ENCODE results near the gene NLRP12. TPM values are rescaled to one million over a fixed set of nuclear protein-coding genes. Genes with fewer than 3 reads are reported as not detected.
"Not testable (repeated sequence)": the region's sequence is repeated elsewhere in the genome, so short reads cannot be mapped to it uniquely, and the experiment has no call there.

The NLRP12 gene
- total and polyA plus RNA-seq, 10 donors: 0.24 to 29.8 (median 9.1) TPM

DNA sequence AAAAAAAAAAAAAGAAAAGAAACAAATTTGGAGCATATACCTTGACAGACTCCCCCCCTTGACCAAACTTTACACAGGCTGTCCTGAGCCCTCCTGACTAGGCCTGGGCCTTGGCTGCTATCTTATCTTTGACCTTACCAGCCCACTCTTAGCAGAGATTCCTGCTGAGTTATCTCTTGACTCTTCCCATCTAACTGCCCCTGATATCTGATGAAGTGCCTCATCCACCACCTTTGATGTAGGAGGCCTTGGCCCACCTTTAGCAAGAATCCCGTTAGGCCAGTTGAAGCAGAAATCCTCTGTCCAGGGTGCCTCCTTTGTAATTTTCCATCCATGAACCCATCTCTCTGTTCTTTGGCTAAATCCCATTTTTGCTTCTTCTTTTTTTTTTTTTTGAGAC lies 43.6 kb downstream of the NLRP12 start:
- intact Hi-C loops (cut with DNase I; ENCODE audit: low total_unique reads): no loop called here
- Histone ChIP-seq H3K9me3 (no peaks in the 10 kb centered on the region), H3K36me3 (no peaks in the 10 kb centered on the region), H3K4me1 (no peaks in the 10 kb centered on the region), H3K27ac (no peak overlapping the region), H3K27me3 (replicated peaks in 1 of 7) (peaks cover 0 to 5% (median 0%) of the 10 kb centered on the region in 7 donors), H3K4me3 (no peak overlapping the region)
- no peak for DNase-seq
- WGBS, 5 donors: 51 to 84% (median 73%) methylated on average over 1 of the region's 1 CpG
- TF ChIP-seq POLR2A (IDR thresholded peaks at IDR 0.05): no peak
- no peak for TF ChIP-seq POLR2AphosphoS5 (IDR thresholded peaks at IDR 0.05)
- TF ChIP-seq, protein P1, sequence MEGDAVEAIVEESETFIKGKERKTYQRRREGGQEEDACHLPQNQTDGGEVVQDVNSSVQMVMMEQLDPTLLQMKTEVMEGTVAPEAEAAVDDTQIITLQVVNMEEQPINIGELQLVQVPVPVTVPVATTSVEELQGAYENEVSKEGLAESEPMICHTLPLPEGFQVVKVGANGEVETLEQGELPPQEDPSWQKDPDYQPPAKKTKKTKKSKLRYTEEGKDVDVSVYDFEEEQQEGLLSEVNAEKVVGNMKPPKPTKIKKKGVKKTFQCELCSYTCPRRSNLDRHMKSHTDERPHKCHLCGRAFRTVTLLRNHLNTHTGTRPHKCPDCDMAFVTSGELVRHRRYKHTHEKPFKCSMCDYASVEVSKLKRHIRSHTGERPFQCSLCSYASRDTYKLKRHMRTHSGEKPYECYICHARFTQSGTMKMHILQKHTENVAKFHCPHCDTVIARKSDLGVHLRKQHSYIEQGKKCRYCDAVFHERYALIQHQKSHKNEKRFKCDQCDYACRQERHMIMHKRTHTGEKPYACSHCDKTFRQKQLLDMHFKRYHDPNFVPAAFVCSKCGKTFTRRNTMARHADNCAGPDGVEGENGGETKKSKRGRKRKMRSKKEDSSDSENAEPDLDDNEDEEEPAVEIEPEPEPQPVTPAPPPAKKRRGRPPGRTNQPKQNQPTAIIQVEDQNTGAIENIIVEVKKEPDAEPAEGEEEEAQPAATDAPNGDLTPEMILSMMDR (IDR thresholded peaks at IDR 0.05 in 8 of 11, conservative IDR thresholded peaks at IDR 0.05 in 3 of 11): no peak

DNA sequence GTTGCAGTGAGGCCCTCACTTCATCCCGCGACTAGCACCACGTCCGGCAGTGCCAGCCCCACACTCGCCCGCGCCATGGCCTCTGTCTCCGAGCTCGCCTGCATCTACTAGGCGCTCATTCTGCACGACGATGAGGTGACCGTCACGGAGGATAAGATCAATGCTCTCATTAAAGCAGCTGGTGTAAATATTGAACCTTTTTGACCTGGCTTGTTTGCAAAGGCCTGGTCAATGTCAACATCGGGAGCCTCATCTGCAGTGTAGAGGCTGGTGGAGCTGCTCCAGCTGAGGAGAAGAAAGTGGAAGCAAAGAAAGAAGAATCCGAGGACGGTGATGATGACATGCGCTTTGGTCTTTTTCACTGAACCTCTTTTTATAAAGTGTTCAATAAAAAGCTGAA lies 48.6 kb downstream of the NLRP12 start:
- no peaks in the 10 kb centered on the region for H3K9me3 ChIP-seq
- H3K27me3 ChIP-seq (replicated peaks in 1 of 7): peaks cover 0 to 8% (median 0%) of the 10 kb centered on the region in 7 donors
- DNase-seq: no peak
- no peak overlapping the region for H3K4me3 ChIP-seq
- TF ChIP-seq, protein P1 (IDR thresholded peaks at IDR 0.05 in 8 of 11, conservative IDR thresholded peaks at IDR 0.05 in 3 of 11): no peak
- no peak for TF ChIP-seq POLR2A (IDR thresholded peaks at IDR 0.05)
- no peak for TF ChIP-seq POLR2AphosphoS5 (IDR thresholded peaks at IDR 0.05)
- H3K27ac ChIP-seq: no peak overlapping the region
- H3K4me1 ChIP-seq: peaks cover 0 to 4% (median 0%) of the 10 kb centered on the region in 6 donors
- no peaks in the 10 kb centered on the region for H3K36me3 ChIP-seq
- intact Hi-C loops (cut with DNase I; ENCODE audit: low total_unique reads): no loop called here
- 70 to 89% (median 83%) methylated on average over 18 of the region's 18 CpGs for WGBS, 5 donors

DNA sequence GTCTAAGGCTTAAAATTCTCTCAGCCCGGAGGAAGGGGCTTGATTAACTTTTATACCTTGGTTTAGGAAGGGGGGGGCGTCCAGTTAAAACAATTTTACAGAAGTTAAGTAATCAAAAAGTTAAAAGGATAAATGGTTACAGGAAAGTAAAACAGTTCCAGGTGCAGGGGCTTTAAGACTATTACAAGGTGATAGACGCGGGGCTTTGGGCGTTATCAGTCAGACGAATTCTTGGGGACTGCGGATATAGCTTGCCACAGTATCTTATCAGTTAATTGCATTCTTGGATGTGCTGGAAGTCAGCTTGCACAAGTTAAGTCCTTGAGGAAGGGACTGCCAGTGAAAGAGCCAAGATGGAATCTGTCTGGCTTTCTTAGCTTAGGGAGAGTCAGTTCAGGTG lies 49.6 kb downstream of the NLRP12 start:
- H3K27ac ChIP-seq; intact Hi-C loops (cut with DNase I; ENCODE audit: low total_unique reads); H3K4me1 ChIP-seq; H3K27me3 ChIP-seq (replicated peaks in 1 of 7); H3K4me3 ChIP-seq; DNase-seq; H3K9me3 ChIP-seq; H3K36me3 ChIP-seq: not testable (repeated sequence)
- WGBS, 5 donors: 56 to 75% (median 67%) methylated on average over 6 to 7 of the region's 7 CpGs

DNA sequence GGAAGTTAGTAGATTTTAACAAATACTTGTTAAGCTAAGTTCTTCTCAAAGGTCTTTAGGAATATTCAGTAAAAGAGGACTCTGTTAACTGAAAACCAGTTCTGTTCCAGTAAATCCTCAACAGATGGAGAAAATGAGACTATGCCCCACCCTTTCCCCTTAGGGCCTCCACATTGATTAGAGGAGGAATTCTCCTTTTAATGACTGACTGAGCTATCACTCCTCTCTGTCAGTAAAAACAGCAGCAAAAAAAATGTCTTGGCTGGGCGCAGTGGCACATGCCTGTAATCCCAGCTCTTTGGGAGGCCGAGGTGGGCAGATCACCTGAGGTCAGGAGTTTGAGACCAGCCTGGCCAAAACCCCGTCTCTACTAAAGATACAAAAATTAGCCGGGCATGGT lies 50.1 kb downstream of the NLRP12 start:
- TF ChIP-seq, protein P1 (IDR thresholded peaks at IDR 0.05 in 8 of 11, conservative IDR thresholded peaks at IDR 0.05 in 3 of 11): no peak
- TF ChIP-seq POLR2A (IDR thresholded peaks at IDR 0.05): no peak
- TF ChIP-seq POLR2AphosphoS5 (IDR thresholded peaks at IDR 0.05): no peak
- no peaks in the 10 kb centered on the region for H3K36me3 ChIP-seq
- H3K9me3 ChIP-seq: no peaks in the 10 kb centered on the region
- H3K4me1 ChIP-seq: peaks cover 0 to 4% (median 0%) of the 10 kb centered on the region in 6 donors
- 66 to 89% (median 85%) methylated on average over 4 of the region's 4 CpGs for WGBS, 5 donors
- no peak for DNase-seq
- no peak overlapping the region for H3K4me3 ChIP-seq
- peaks cover 0 to 13% (median 0%) of the 10 kb centered on the region in 7 donors for H3K27me3 ChIP-seq (replicated peaks in 1 of 7)
- intact Hi-C loops (cut with DNase I; ENCODE audit: low total_unique reads): no loop called here
- H3K27ac ChIP-seq: no peak overlapping the region

DNA sequence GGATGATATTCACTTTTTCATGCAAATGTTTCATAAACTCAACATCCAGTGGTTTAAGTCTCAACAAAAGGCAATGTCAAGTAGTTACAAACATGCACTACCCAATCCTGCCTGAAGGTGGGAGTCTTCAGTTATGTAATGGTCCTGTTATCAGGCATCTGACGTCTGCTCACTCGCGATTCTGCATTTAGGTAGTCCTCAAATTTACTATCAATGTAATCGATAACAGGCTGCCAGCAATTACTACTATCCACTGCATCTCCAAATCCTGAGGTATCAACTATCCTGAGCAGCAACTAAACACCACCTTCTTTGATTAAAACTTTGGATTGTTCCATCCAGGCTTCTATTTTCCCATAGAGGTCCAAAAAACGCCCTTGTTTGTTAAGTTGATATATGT lies 51.2 kb downstream of the NLRP12 start:
- WGBS, 5 donors: 13 to 17% (median 15%) methylated on average over 5 of the region's 5 CpGs
- DNase-seq: no peak
- Histone ChIP-seq H3K27ac (no peak overlapping the region), H3K9me3 (no peaks in the 10 kb centered on the region), H3K4me1 (peaks cover 0 to 4% (median 0%) of the 10 kb centered on the region in 6 donors), H3K27me3 (replicated peaks in 1 of 7) (peaks cover 0 to 22% (median 0%) of the 10 kb centered on the region in 7 donors), H3K36me3 (no peaks in the 10 kb centered on the region), H3K4me3 (no peak overlapping the region)
- intact Hi-C loops (cut with DNase I; ENCODE audit: low total_unique reads): no loop called here
- TF ChIP-seq POLR2AphosphoS5 (IDR thresholded peaks at IDR 0.05) (no peak), POLR2A (IDR thresholded peaks at IDR 0.05) (no peak)
- TF ChIP-seq, protein P1 (IDR thresholded peaks at IDR 0.05 in 8 of 11, conservative IDR thresholded peaks at IDR 0.05 in 3 of 11): peak; percentile 38 to 81 (median 70)
